Neural progenitor cell (in vitro differentiated cells): ENCODE measurements around the gene ZNF581. TPM values are rescaled to one million over a fixed set of nuclear protein-coding genes. Genes with fewer than 3 reads are reported as not detected.
A peak's percentile ranks its signal among the peaks of the same experiment; 100 is the strongest.

ENCODE experiments used
- DNase-seq: peaks from one replicate; pipeline ENCODE4 v3.0.0-alpha.2; 2016; ENCODE audit warnings: low spot score
- H2AFZ ChIP-seq: fragments of 200-600 bp; sonication (generic); replicated peaks from 2 replicates; pipeline ENCODE4 v1.6.1; 2016; ENCODE audit warnings: antibody characterized with exemption
- H3F3A ChIP-seq: fragments of 200-600 bp; sonication (generic); 2 replicates; pipeline ENCODE4 v1.6.1; 2016; ENCODE audit warnings: antibody characterized with exemption, low read depth
- H3K27ac ChIP-seq: fragments of 200-600 bp; sonication (generic); 2 replicates; pipeline ENCODE4 v1.5.1; 2016; ENCODE audit warnings: mild to moderate bottlenecking
- H3K27me3 ChIP-seq: fragments of 200-600 bp; sonication (generic); 2 replicates; pipeline ENCODE4 v1.6.1; 2016; ENCODE audit warnings: mild to moderate bottlenecking, moderate library complexity
- H3K36me3 ChIP-seq: fragments of 200-600 bp; sonication (generic); 2 replicates; pipeline ENCODE4 v1.5.1; 2016
- H3K4me1 ChIP-seq: fragments of 200-600 bp; sonication (generic); 2 replicates; pipeline ENCODE4 v1.6.1; 2016; ENCODE audit warnings: mixed run types
- H3K4me2 ChIP-seq: fragments of 200-600 bp; sonication (generic); 2 replicates; pipeline ENCODE4 v1.6.1; 2016
- H3K4me3 ChIP-seq: fragments of 200-600 bp; sonication (generic); 2 replicates; pipeline ENCODE4 v1.5.1; 2016
- H3K79me2 ChIP-seq: fragments of 200-600 bp; sonication (generic); 2 replicates; pipeline ENCODE4 v1.6.1; 2016; ENCODE audit warnings: low read depth
- H3K9ac ChIP-seq: fragments of 200-600 bp; sonication (generic); 2 replicates; pipeline ENCODE4 v1.6.1; 2016
- H3K9me3 ChIP-seq: fragments of 200-600 bp; sonication (generic); 2 replicates; pipeline ENCODE4 v1.5.1; 2016; ENCODE audit warnings: low read depth
- H4K20me1 ChIP-seq: fragments of 200-600 bp; sonication (generic); 2 replicates; pipeline ENCODE4 v1.6.1; 2016; ENCODE audit warnings: low read depth
- H3K27ac Mint-ChIP-seq: 3 replicates; pipeline ENCODE4 v1.8.0; 2021; ENCODE audit warnings: mixed read lengths
- H3K27me3 Mint-ChIP-seq: 2 replicates; pipeline ENCODE4 v1.8.0; 2022; ENCODE audit warnings: low read depth, mild to moderate bottlenecking, inconsistent platforms, moderate library complexity, mixed read lengths; ENCODE audit not compliant: insufficient read depth
- H3K36me3 Mint-ChIP-seq: 3 replicates; pipeline ENCODE4 v1.8.0; 2021; ENCODE audit warnings: mixed read lengths
- H3K4me1 Mint-ChIP-seq: 3 replicates; pipeline ENCODE4 v1.8.0; 2021; ENCODE audit warnings: mixed read lengths
- H3K4me3 Mint-ChIP-seq: 3 replicates; pipeline ENCODE4 v1.8.0; 2021; ENCODE audit warnings: mild to moderate bottlenecking, moderate library complexity, mixed read lengths
- H3K9me3 Mint-ChIP-seq: 3 replicates; pipeline ENCODE4 v1.8.0; 2020; ENCODE audit warnings: mixed read lengths
- CTCF ChIP-seq: fragments of 200-600 bp; sonication (generic); IDR thresholded peaks from 2 replicates; pipeline ENCODE4 v1.5.1; 2017; ENCODE audit warnings: antibody characterized with exemption, mild to moderate bottlenecking
- EZH2 ChIP-seq: fragments of 200-600 bp; sonication (generic); IDR thresholded peaks from 2 replicates; pipeline ENCODE4 v1.6.1; 2017; ENCODE audit warnings: antibody characterized with exemption, mild to moderate bottlenecking, moderate library complexity
- EZH2phosphoT487 ChIP-seq: fragments of 200-600 bp; sonication (generic); IDR thresholded peaks from 2 replicates; pipeline ENCODE4 v1.6.1; 2017; ENCODE audit warnings: antibody characterized with exemption
- total RNA-seq: library from RNA; depleted of rRNA; stranded (reverse); fragments of >200 nt; gene quantifications from 2 replicates; pipeline ENCODE4 v1.2.3, GENCODE V29; 2015; ENCODE audit warnings: low replicate concordance

ZNF581 gene
- total RNA-seq, 1 donor from 2014 or later: 12.2 TPM

GRCh38 chr19:55644191-55644833 lies 863 bp downstream of the ZNF581 start:
- H3K27ac ChIP-seq: no peak overlapping the region
- peak overlapping the region; percentile 80 for H3K4me3 ChIP-seq
- H3K4me1 ChIP-seq: peaks cover 32% of the 10 kb centered on the region
- no peaks in the 10 kb centered on the region for H3K9me3 ChIP-seq
- H3K4me1 Mint-ChIP-seq: peaks cover 42% of the 10 kb centered on the region
- H3K79me2 ChIP-seq: peaks cover 83% of the 10 kb centered on the region
- H3K4me2 ChIP-seq: peak overlapping the region; percentile 99
- peaks cover 53% of the 10 kb centered on the region for H3F3A ChIP-seq
- TF ChIP-seq EZH2 (no peak), CTCF (no peak), EZH2phosphoT487 (no peak)
- H3K36me3 Mint-ChIP-seq: peaks cover 11% of the 10 kb centered on the region
- peak overlapping the region; percentile 96 for H3K4me3 Mint-ChIP-seq
- H3K36me3 ChIP-seq: no peaks in the 10 kb centered on the region
- no peaks in the 10 kb centered on the region for H3K9me3 Mint-ChIP-seq
- H2AFZ ChIP-seq: no peak overlapping the region
- H4K20me1 ChIP-seq: no peaks in the 10 kb centered on the region
- DNase-seq: no peak
- H3K27me3 Mint-ChIP-seq: peaks cover 20% of the 10 kb centered on the region
- no peaks in the 10 kb centered on the region for H3K27me3 ChIP-seq
- H3K9ac ChIP-seq: peak overlapping the region; percentile 79
- peak overlapping the region; percentile 96 for H3K27ac Mint-ChIP-seq

- Mint-ChIP-seq H3K27ac (no peak overlapping the region), H3K27me3 (peaks cover 20% of the 10 kb centered on the region), H3K36me3 (peaks cover 11% of the 10 kb centered on the region), H3K9me3 (no peaks in the 10 kb centered on the region), H3K4me1 (peaks cover 45% of the 10 kb centered on the region), H3K4me3 (peak overlapping the region; percentile 96)
- Histone ChIP-seq H3K79me2 (peaks cover 77% of the 10 kb centered on the region), H3K4me1 (peaks cover 32% of the 10 kb centered on the region), H3K9ac (no peak overlapping the region), H4K20me1 (no peaks in the 10 kb centered on the region), H3K36me3 (no peaks in the 10 kb centered on the region), H3K4me3 (peak overlapping the region; percentile 80), H3K9me3 (no peaks in the 10 kb centered on the region), H3K27me3 (no peaks in the 10 kb centered on the region), H3K4me2 (peak overlapping the region; percentile 99), H3F3A (peaks cover 46% of the 10 kb centered on the region), H3K27ac (no peak overlapping the region), H2AFZ (no peak overlapping the region)
- no peak for TF ChIP-seq CTCF
- no peak for TF ChIP-seq EZH2phosphoT487
- TF ChIP-seq EZH2: no peak
- no peak for DNase-seq
These were observed 1.5 kb downstream of the ZNF581 start for GRCh38 chr19:55644842-55645511.

GRCh38 chr19:55645512-55645881 lies 2.0 kb downstream of the ZNF581 start:
- peaks cover 41% of the 10 kb centered on the region for H3F3A ChIP-seq
- peaks cover 32% of the 10 kb centered on the region for H3K4me1 ChIP-seq
- peaks cover 44% of the 10 kb centered on the region for H3K4me1 Mint-ChIP-seq
- no peak for TF ChIP-seq EZH2phosphoT487
- no peak for TF ChIP-seq CTCF
- no peaks in the 10 kb centered on the region for H3K9me3 Mint-ChIP-seq
- no peak for DNase-seq
- H3K9ac ChIP-seq: no peak overlapping the region
- peaks cover 73% of the 10 kb centered on the region for H3K79me2 ChIP-seq
- H3K27me3 Mint-ChIP-seq: peaks cover 21% of the 10 kb centered on the region
- H3K27ac ChIP-seq: no peak overlapping the region
- no peaks in the 10 kb centered on the region for H4K20me1 ChIP-seq
- H3K36me3 Mint-ChIP-seq: peaks cover 14% of the 10 kb centered on the region
- H3K4me3 Mint-ChIP-seq: peak overlapping the region; percentile 73
- no peak overlapping the region for H3K4me2 ChIP-seq
- H2AFZ ChIP-seq: no peak overlapping the region
- H3K27ac Mint-ChIP-seq: no peak overlapping the region
- no peaks in the 10 kb centered on the region for H3K27me3 ChIP-seq
- H3K9me3 ChIP-seq: no peaks in the 10 kb centered on the region
- no peaks in the 10 kb centered on the region for H3K36me3 ChIP-seq
- no peak overlapping the region for H3K4me3 ChIP-seq
